HL-60 (cell line): Measurements from ENCODE around the gene FBLIM1.

Experiments
- CTCF ChIP-seq: IDR thresholded peaks from one replicate; pipeline ENCODE4 v1.5.1; 2011; ENCODE audit warnings: low read length, control low read depth, inconsistent platforms; ENCODE audit not compliant: insufficient read depth
- POLR2AphosphoS5 ChIP-seq: IDR thresholded peaks from 2 replicates; pipeline ENCODE4 v1.6.1; 2012; ENCODE audit warnings: low read depth
- SPI1 ChIP-seq: IDR thresholded peaks from 2 replicates; pipeline ENCODE4 v1.6.1; 2012; ENCODE audit warnings: low read depth, mild to moderate bottlenecking, borderline replicate concordance
- TF ChIP-seq, protein P1 (sequence below): IDR thresholded peaks from 2 replicates; pipeline ENCODE4 v1.6.1; 2012; ENCODE audit warnings: low read depth; ENCODE audit not compliant: insufficient replicate concordance

DNA sequence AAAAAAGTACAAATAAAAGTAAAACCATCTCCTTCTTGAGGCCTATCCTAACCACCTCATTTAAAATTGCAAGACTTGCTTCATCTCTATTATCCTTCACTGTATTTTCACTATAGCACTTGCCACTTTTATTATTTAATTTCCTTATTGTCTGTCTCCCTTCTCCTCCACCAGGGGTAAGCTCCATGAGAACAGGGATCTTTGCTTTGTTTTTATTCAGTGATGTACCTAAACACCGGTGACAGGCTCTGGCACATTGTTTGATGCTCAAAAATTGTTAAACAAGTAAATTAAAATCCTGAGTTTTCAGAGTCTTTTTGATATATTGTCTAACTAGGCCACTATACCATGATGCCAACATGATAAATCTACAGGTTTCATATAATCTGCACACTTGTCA is 71.7 kb downstream of the FBLIM1 start:
- TF ChIP-seq CTCF (no peak), POLR2AphosphoS5 (no peak), SPI1 (no peak)
- TF ChIP-seq, protein P1, sequence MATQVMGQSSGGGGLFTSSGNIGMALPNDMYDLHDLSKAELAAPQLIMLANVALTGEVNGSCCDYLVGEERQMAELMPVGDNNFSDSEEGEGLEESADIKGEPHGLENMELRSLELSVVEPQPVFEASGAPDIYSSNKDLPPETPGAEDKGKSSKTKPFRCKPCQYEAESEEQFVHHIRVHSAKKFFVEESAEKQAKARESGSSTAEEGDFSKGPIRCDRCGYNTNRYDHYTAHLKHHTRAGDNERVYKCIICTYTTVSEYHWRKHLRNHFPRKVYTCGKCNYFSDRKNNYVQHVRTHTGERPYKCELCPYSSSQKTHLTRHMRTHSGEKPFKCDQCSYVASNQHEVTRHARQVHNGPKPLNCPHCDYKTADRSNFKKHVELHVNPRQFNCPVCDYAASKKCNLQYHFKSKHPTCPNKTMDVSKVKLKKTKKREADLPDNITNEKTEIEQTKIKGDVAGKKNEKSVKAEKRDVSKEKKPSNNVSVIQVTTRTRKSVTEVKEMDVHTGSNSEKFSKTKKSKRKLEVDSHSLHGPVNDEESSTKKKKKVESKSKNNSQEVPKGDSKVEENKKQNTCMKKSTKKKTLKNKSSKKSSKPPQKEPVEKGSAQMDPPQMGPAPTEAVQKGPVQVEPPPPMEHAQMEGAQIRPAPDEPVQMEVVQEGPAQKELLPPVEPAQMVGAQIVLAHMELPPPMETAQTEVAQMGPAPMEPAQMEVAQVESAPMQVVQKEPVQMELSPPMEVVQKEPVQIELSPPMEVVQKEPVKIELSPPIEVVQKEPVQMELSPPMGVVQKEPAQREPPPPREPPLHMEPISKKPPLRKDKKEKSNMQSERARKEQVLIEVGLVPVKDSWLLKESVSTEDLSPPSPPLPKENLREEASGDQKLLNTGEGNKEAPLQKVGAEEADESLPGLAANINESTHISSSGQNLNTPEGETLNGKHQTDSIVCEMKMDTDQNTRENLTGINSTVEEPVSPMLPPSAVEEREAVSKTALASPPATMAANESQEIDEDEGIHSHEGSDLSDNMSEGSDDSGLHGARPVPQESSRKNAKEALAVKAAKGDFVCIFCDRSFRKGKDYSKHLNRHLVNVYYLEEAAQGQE, result no peak
